CD4-positive, alpha-beta T cell treated with Interleukin-15 for 4 hours (primary cell): ENCODE data around the gene TTC9C.
"Not testable (repeated sequence)": the region's sequence is repeated elsewhere in the genome, so short reads cannot be mapped to it uniquely, and the experiment has no call there.

Source experiments
- DNase-seq: peaks from one replicate; pipeline ENCODE4 v3.0.0-alpha.2; 2020; ENCODE audit warnings: low spot score

Gene TTC9C

GRCh38 chr11:62728171-62728988 is at the start of gene TTC9C:
Gene TTC9C, plus strand, starts transcription at chr11:62728486. Its CDS starts 363 bp downstream, at chr11:62728849.
- DNase-seq, result peak; percentile 79

GRCh38 chr11:62678770-62679696 is 49.3 kb upstream of the TTC9C start, which contains the start of gene UBXN1:
Gene UBXN1, minus strand, starts transcription at chr11:62679073. Its CDS starts 150 bp downstream, at chr11:62678923.
- peak; percentile 85 for DNase-seq

- DNase-seq, result peak; percentile 51
Measured at GRCh38 chr11:62680825-62681240, 47.5 kb upstream of the TTC9C start.

- DNase-seq, result no peak
Measured at GRCh38 chr11:62682518-62682917, 45.8 kb upstream of the TTC9C start.

GRCh38 chr11:62687508-62688396 is 40.5 kb upstream of the TTC9C start:
- DNase-seq, result no peak

- no peak for DNase-seq
Measured at GRCh38 chr11:62688491-62688890, 39.8 kb upstream of the TTC9C start.

GRCh38 chr11:62689421-62690183 is 38.7 kb upstream of the TTC9C start, which contains the start of gene LRRN4CL:
Gene LRRN4CL, minus strand, starts transcription at chr11:62689530. Its CDS starts 1,022 bp downstream, at chr11:62688508.
- no peak for DNase-seq

GRCh38 chr11:62693624-62694023 is 34.7 kb upstream of the TTC9C start:
- not testable (repeated sequence) for DNase-seq

- DNase-seq, result peak; percentile 81
Measured at GRCh38 chr11:62694455-62695167, 33.7 kb upstream of the TTC9C start.

- DNase-seq, result no peak
Measured at GRCh38 chr11:62702246-62702645, 26.0 kb upstream of the TTC9C start.

GRCh38 chr11:62703921-62704320 is 24.4 kb upstream of the TTC9C start:
- DNase-seq, result not testable (repeated sequence)

- no peak for DNase-seq
Measured at GRCh38 chr11:62705413-62705812, 22.9 kb upstream of the TTC9C start.

- DNase-seq, result peak; percentile 94
Measured at GRCh38 chr11:62705880-62706849, 22.1 kb upstream of the TTC9C start.

- DNase-seq, result no peak
Measured at GRCh38 chr11:62706850-62707247, 21.4 kb upstream of the TTC9C start.

- DNase-seq, result no peak
Measured at GRCh38 chr11:62707277-62707861, 20.9 kb upstream of the TTC9C start, which contains the start of the genes BSCL2 and GNG3. Gene BSCL2, minus strand, starts transcription at chr11:62707424. Its CDS starts 229 bp downstream, at chr11:62707195. Gene GNG3, plus strand, starts transcription at chr11:62707676. Its CDS starts 620 bp downstream, at chr11:62708296.

GRCh38 chr11:62708392-62708791 is 19.9 kb upstream of the TTC9C start:
- no peak for DNase-seq

- DNase-seq, result peak; percentile 49
Measured at GRCh38 chr11:62708793-62709192, 19.5 kb upstream of the TTC9C start.
